ENCODE results near the gene CALHM3. TPM values are rescaled to one million over a fixed set of nuclear protein-coding genes. Genes with fewer than 3 reads are reported as not detected.

Gene CALHM3
- total RNA-seq, 1 donor from 2014 or later, result not detected

GRCh38 chr10:103517234-103518085 is 38.4 kb upstream of the CALHM3 start:
- Histone ChIP-seq H3K36me3 (ENCODE audit: control insufficient read depth, insufficient read depth, low read length) (no peaks in the 10 kb centered on the region), H3K27me3 (ENCODE audit: control insufficient read depth, insufficient read depth, low read length) (no peaks in the 10 kb centered on the region), H3K4me3 (ENCODE audit: low read depth, low read length) (no peak overlapping the region)
- peak; percentile 18 for DNase-seq (ENCODE audit: low read depth)
- no peak for TF ChIP-seq CTCF (IDR thresholded peaks at IDR 0.05; ENCODE audit: insufficient read depth, low read length, poor library complexity, severe bottlenecking)

- no peak overlapping the region for H3K4me3 ChIP-seq (ENCODE audit: low read depth, low read length)
- TF ChIP-seq CTCF (IDR thresholded peaks at IDR 0.05; ENCODE audit: insufficient read depth, low read length, poor library complexity, severe bottlenecking), result no peak
- no peaks in the 10 kb centered on the region for H3K36me3 ChIP-seq (ENCODE audit: control insufficient read depth, insufficient read depth, low read length)
- peaks cover 2% of the 10 kb centered on the region for H3K27me3 ChIP-seq (ENCODE audit: control insufficient read depth, insufficient read depth, low read length)
- no peak for DNase-seq (ENCODE audit: low read depth)
Measured at GRCh38 chr10:103514244-103514643, 35.2 kb upstream of the CALHM3 start.

- no peak for TF ChIP-seq CTCF (IDR thresholded peaks at IDR 0.05; ENCODE audit: insufficient read depth, low read length, poor library complexity, severe bottlenecking)
- peaks cover 2% of the 10 kb centered on the region for H3K27me3 ChIP-seq (ENCODE audit: control insufficient read depth, insufficient read depth, low read length)
- H3K36me3 ChIP-seq (ENCODE audit: control insufficient read depth, insufficient read depth, low read length), result no peaks in the 10 kb centered on the region
- H3K4me3 ChIP-seq (ENCODE audit: low read depth, low read length), result no peak overlapping the region
- DNase-seq (ENCODE audit: low read depth), result no peak
Measured at GRCh38 chr10:103513380-103514060, 34.5 kb upstream of the CALHM3 start.

- H3K4me3 ChIP-seq (ENCODE audit: low read depth, low read length), result no peak overlapping the region
- peaks cover 9% of the 10 kb centered on the region for H3K27me3 ChIP-seq (ENCODE audit: control insufficient read depth, insufficient read depth, low read length)
- DNase-seq (ENCODE audit: low read depth), result no peak
- H3K36me3 ChIP-seq (ENCODE audit: control insufficient read depth, insufficient read depth, low read length), result no peaks in the 10 kb centered on the region
- TF ChIP-seq CTCF (IDR thresholded peaks at IDR 0.05; ENCODE audit: insufficient read depth, low read length, poor library complexity, severe bottlenecking), result no peak
Measured at GRCh38 chr10:103512591-103513379, 33.7 kb upstream of the CALHM3 start.

- no peak for DNase-seq (ENCODE audit: low read depth)
- H3K36me3 ChIP-seq (ENCODE audit: control insufficient read depth, insufficient read depth, low read length), result no peaks in the 10 kb centered on the region
- H3K27me3 ChIP-seq (ENCODE audit: control insufficient read depth, insufficient read depth, low read length), result peaks cover 15% of the 10 kb centered on the region
- no peak for TF ChIP-seq CTCF (IDR thresholded peaks at IDR 0.05; ENCODE audit: insufficient read depth, low read length, poor library complexity, severe bottlenecking)
- no peak overlapping the region for H3K4me3 ChIP-seq (ENCODE audit: low read depth, low read length)
Measured at GRCh38 chr10:103512166-103512565, 33.1 kb upstream of the CALHM3 start.

All from kidney epithelial cell (primary cell).